ENCODE data around the gene NAE1. TPM values are rescaled to one million over a fixed set of nuclear protein-coding genes. Genes with fewer than 3 reads are reported as not detected.

The NAE1 gene
- total RNA-seq, 1 donor from 2014 or later, result 32.5 TPM

GRCh38 chr16:66850115-66850815 is 19.5 kb upstream of the NAE1 start:
- no peak for DNase-seq (ENCODE audit: low read depth in 2 of 2)

- no peak for DNase-seq (ENCODE audit: low read depth in 2 of 2)
These were observed 18.8 kb upstream of the NAE1 start for GRCh38 chr16:66849549-66849948.

GRCh38 chr16:66849021-66849420 is 18.2 kb upstream of the NAE1 start:
- DNase-seq (ENCODE audit: low read depth in 2 of 2), result no peak

GRCh38 chr16:66848172-66848571 is 17.4 kb upstream of the NAE1 start:
- DNase-seq (ENCODE audit: low read depth in 2 of 2), result no peak

- DNase-seq (ENCODE audit: low read depth in 2 of 2), result no peak
These were observed 16.8 kb upstream of the NAE1 start for GRCh38 chr16:66847533-66848067.

GRCh38 chr16:66846831-66847230 is 16.1 kb upstream of the NAE1 start:
- DNase-seq (ENCODE audit: low read depth in 2 of 2), result no peak

- no peak for DNase-seq (ENCODE audit: low read depth in 2 of 2)
These were observed 15.5 kb upstream of the NAE1 start for GRCh38 chr16:66846266-66846665.

- no peak for DNase-seq (ENCODE audit: low read depth in 2 of 2)
These were observed 15.0 kb upstream of the NAE1 start for GRCh38 chr16:66845791-66846221.

- no peak for DNase-seq (ENCODE audit: low read depth in 2 of 2)
These were observed 14.3 kb upstream of the NAE1 start for GRCh38 chr16:66845080-66845410.

- DNase-seq (ENCODE audit: low read depth in 2 of 2), result no peak
These were observed 13.7 kb upstream of the NAE1 start, which contains the start of gene CA7 for GRCh38 chr16:66844342-66845079. CA7 (plus strand) TSS chr16:66844414; CDS start chr16:66844488, 74 bp downstream.

GRCh38 chr16:66844009-66844341 is 13.2 kb upstream of the NAE1 start:
- no peak for DNase-seq (ENCODE audit: low read depth in 2 of 2)

GRCh38 chr16:66843191-66843590 is 12.4 kb upstream of the NAE1 start:
- no peak for DNase-seq (ENCODE audit: low read depth in 2 of 2)

GRCh38 chr16:66842765-66843164 is 12.0 kb upstream of the NAE1 start:
- DNase-seq (ENCODE audit: low read depth in 2 of 2), result no peak

- DNase-seq (ENCODE audit: low read depth in 2 of 2), result no peak
These were observed 10.6 kb upstream of the NAE1 start for GRCh38 chr16:66841366-66841765.

GRCh38 chr16:66840883-66841282 is 10.1 kb upstream of the NAE1 start:
- DNase-seq (ENCODE audit: low read depth in 2 of 2), result no peak

- DNase-seq (ENCODE audit: low read depth in 2 of 2), result no peak
These were observed 4.0 kb upstream of the NAE1 start for GRCh38 chr16:66834746-66835145.

- DNase-seq (ENCODE audit: low read depth in 2 of 2), result no peak
These were observed 2.0 kb upstream of the NAE1 start for GRCh38 chr16:66832661-66833305.

- DNase-seq (ENCODE audit: low read depth in 2 of 2), result no peak
These were observed 1.4 kb upstream of the NAE1 start for GRCh38 chr16:66832190-66832589.

GRCh38 chr16:66824006-66824405 is 6.8 kb downstream of the NAE1 start:
- no peak for DNase-seq (ENCODE audit: low read depth in 2 of 2)

- no peak for DNase-seq (ENCODE audit: low read depth in 2 of 2)
These were observed 16.0 kb downstream of the NAE1 start for GRCh38 chr16:66814734-66815133.

GRCh38 chr16:66811043-66811442 is 19.7 kb downstream of the NAE1 start:
- DNase-seq (ENCODE audit: low read depth in 2 of 2), result no peak

- DNase-seq (ENCODE audit: low read depth in 2 of 2), result no peak
These were observed 20.4 kb downstream of the NAE1 start for GRCh38 chr16:66810391-66810790.

- DNase-seq (ENCODE audit: low read depth in 2 of 2), result no peak
These were observed 21.0 kb downstream of the NAE1 start for GRCh38 chr16:66809765-66810164.
